Central memory CD8-positive, alpha-beta T cell (primary cell): ENCODE results near the gene PNCK.
A peak's percentile ranks its signal among the peaks of the same experiment; 100 is the strongest.
"Not testable (repeated sequence)": the region's sequence is repeated elsewhere in the genome, so short reads cannot be mapped to it uniquely, and the experiment has no call there.

Experiments used
- ATAC-seq: fragments of 150-1000 bp; cut with Tn5 transposase; replicated peaks from 2 replicates; pipeline ENCODE4 v1.10.0; 2022; ENCODE audit warnings: mild to moderate bottlenecking, moderate FRiP score, moderate number of reproducible peaks; ENCODE audit not compliant: poor library complexity, severe bottlenecking; ENCODE audit errors: extremely low read depth
- DNase-seq, 2 donors: peaks; one replicate each; pipeline ENCODE4 v3.0.0; 2021; ENCODE audit warnings: low spot score in 2 of 2
- H3K27ac Mint-ChIP-seq: one replicate; pipeline ENCODE4 v1.8.0; 2022; ENCODE audit warnings: low read depth, mild to moderate bottlenecking, moderate library complexity, mixed read lengths
- H3K27me3 Mint-ChIP-seq: one replicate; pipeline ENCODE4 v1.8.0; 2022; ENCODE audit warnings: mixed read lengths
- H3K36me3 Mint-ChIP-seq: one replicate; pipeline ENCODE4 v1.8.0; 2022; ENCODE audit warnings: mild to moderate bottlenecking, moderate library complexity, mixed read lengths; ENCODE audit not compliant: insufficient read depth
- H3K4me1 Mint-ChIP-seq: one replicate; pipeline ENCODE4 v1.8.0; 2022; ENCODE audit warnings: mixed read lengths
- H3K4me3 Mint-ChIP-seq: one replicate; pipeline ENCODE4 v1.8.0; 2022; ENCODE audit warnings: mild to moderate bottlenecking, moderate library complexity, mixed read lengths
- H3K9me3 Mint-ChIP-seq: one replicate; pipeline ENCODE4 v1.8.0; 2022; ENCODE audit warnings: mixed read lengths

PNCK gene

DNA sequence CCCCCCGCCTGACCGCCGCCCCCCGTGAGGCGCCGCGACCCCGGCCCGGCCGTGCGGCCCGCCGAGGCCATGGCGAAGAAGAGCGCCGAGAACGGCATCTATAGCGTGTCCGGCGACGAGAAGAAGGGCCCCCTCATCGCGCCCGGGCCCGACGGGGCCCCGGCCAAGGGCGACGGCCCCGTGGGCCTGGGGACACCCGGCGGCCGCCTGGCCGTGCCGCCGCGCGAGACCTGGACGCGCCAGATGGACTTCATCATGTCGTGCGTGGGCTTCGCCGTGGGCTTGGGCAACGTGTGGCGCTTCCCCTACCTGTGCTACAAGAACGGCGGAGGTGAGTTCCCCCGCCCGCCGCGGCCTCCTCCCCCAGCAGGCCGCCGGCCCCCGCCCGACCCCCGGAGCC is 14.9 kb upstream of the PNCK start:
- Mint-ChIP-seq H3K27ac (no peak overlapping the region), H3K27me3 (no peaks in the 10 kb centered on the region), H3K36me3 (peaks cover 4% of the 10 kb centered on the region), H3K4me3 (no peak overlapping the region), H3K4me1 (no peaks in the 10 kb centered on the region), H3K9me3 (no peaks in the 10 kb centered on the region)
- no peak for ATAC-seq
- no peak for DNase-seq

DNA sequence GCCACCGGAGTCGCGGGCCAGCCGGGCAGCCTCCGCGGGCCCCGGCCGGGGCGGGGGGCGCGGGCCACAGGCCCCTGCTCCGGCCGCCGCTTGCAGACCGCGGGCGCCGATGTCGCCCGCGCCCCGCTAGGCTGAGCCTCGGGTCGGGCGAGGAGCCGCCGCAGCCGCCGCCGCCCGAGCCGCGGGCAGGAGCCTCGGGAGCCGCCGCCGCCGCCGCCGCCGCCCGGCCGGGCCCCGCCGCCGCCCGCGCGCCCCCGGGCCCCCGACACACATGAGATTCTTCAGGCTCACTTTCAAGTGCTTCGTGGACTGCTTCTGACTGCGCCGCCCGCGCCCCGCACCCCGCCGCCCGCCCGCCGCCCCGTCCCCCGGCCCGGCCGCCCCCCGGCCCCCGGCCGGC is 14.5 kb upstream of the PNCK start:
- H3K27me3 Mint-ChIP-seq: no peaks in the 10 kb centered on the region
- H3K4me1 Mint-ChIP-seq: no peaks in the 10 kb centered on the region
- no peak overlapping the region for H3K4me3 Mint-ChIP-seq
- DNase-seq (no peak), ATAC-seq (no peak)
- H3K9me3 Mint-ChIP-seq: no peaks in the 10 kb centered on the region
- H3K27ac Mint-ChIP-seq: no peak overlapping the region
- H3K36me3 Mint-ChIP-seq: peaks cover 4% of the 10 kb centered on the region

DNA sequence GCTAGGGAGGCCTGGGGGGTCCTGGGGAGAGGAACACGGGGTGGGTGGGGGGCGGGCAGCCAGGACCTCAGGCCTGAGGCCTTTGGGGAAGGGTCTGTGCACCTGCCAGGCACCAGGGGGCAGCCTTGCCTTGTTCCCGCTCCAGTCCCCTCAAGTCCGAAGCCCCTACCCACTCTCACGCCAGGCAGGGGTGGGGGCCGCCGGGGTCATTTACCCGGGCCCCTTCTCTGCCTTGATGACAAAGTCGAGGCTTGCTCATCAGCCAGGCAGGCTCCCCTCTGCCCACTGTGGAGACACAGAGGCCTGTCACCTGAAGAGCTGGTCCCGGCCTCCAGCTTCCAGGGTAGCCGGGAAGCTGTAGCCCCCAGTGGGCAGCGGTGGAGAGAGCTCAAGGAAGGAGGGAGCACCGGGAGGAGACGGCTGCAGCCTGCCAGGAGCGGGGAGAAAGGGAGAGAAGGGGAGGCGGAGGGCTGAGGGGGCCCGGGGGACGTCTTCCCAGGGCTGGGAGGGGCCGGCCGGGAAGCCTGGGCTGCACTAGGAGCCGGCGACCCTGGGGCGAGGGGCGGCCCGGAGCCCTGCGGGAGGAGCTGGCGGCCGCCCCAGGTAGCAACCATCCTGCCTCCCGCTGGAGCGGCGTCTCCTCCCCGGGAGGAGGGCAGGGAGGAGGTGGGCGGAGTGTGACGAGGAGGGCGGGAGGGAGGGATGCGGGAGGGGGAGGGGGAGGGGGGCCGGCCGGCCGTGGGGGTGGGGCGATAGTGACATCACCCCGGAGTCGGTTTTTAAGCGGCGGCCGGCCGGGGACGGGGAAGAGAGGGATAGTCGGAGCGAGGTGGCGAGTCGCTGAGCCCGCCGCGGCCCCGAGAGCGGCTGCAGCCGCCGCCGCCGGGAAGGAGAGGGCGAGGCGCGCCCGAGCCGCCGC is 13.8 kb upstream of the PNCK start, which contains the start of gene SLC6A8:
SLC6A8 (plus strand) TSS at position 806 of the 919 bp plus-strand sequence. CDS start 649 bp downstream, outside the sequence.
- ATAC-seq (no peak), DNase-seq (no peak)
- Mint-ChIP-seq H3K27me3 (no peaks in the 10 kb centered on the region), H3K4me3 (peak within 1 kb of the TSS; percentile 72), H3K36me3 (peaks cover 4% of the 10 kb centered on the region), H3K9me3 (no peaks in the 10 kb centered on the region), H3K4me1 (no peaks in the 10 kb centered on the region), H3K27ac (no peak within 1 kb of the TSS)

DNA sequence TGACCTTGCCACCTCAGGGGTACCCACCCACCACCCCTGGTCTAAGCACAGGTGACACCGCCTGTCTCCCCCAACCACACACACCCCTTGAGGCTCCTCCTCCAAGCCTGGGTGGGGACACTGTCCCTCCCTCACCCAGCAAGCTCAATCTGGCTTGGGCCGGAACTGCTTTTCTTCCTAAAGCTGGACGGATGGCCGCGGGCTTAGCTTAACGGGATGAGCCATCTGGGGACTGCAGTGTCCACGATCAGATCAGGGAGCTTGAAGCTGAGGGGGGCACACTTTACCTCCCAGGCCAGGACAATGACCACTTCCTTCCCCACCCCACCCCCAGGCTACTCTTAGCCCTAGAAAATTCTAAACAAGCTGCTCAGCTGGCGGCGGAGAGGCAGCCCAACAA is 13.1 kb upstream of the PNCK start:
- Mint-ChIP-seq H3K4me3 (no peak overlapping the region), H3K9me3 (no peaks in the 10 kb centered on the region), H3K36me3 (peaks cover 4% of the 10 kb centered on the region), H3K27ac (no peak overlapping the region), H3K4me1 (no peaks in the 10 kb centered on the region), H3K27me3 (no peaks in the 10 kb centered on the region)
- ATAC-seq (no peak), DNase-seq (no peak)

DNA sequence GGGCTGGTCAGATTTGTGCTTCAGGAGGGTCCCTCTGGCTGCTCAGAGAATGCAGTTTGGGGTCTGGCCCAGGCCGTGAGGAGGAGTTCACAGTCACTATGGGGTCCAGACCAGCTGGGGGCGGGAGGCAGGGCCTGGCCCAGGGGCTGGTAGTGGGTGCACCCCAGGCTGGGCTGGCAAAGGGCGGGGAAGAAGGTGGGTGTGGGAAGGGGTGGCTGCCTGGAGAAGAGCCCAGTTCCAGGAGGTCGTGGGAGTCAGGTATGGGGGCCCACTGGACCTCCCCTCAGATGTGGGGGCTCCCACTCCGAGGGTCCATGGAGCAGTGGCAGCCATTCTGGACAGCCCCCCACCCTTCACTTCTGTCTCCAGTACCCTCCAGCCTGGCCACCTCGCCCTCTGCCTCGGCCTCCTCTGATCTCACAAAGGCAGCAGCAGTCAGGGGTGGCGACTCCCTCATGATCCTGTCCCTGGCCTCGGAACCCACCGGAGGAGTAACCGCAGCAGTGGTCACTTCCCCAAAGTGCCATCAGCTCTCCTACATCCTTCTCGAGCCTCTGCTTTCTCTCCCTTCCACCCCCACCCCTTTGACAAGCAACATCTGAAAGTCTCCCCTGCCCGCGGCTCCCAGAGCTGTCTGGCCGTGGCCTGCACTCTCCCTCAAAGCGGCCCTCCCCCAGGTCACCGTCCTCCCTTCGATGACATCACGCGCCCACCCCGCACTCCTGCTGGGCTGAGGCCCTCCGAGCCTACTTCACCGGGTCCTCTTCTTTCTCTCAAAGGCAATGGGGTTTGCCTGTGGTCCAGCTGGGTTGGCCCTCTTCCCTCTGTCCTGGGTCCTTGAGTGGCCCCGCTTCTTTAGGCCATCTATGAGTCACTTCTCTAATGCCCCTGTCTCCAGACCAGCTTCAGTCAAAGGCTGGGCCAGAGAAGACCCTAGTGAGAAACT is 12.4 kb upstream of the PNCK start:
- H3K27me3 Mint-ChIP-seq: no peaks in the 10 kb centered on the region
- no peaks in the 10 kb centered on the region for H3K4me1 Mint-ChIP-seq
- no peak for ATAC-seq
- H3K27ac Mint-ChIP-seq: no peak overlapping the region
- no peak overlapping the region for H3K4me3 Mint-ChIP-seq
- no peak for DNase-seq
- H3K36me3 Mint-ChIP-seq: peaks cover 4% of the 10 kb centered on the region
- H3K9me3 Mint-ChIP-seq: no peaks in the 10 kb centered on the region

DNA sequence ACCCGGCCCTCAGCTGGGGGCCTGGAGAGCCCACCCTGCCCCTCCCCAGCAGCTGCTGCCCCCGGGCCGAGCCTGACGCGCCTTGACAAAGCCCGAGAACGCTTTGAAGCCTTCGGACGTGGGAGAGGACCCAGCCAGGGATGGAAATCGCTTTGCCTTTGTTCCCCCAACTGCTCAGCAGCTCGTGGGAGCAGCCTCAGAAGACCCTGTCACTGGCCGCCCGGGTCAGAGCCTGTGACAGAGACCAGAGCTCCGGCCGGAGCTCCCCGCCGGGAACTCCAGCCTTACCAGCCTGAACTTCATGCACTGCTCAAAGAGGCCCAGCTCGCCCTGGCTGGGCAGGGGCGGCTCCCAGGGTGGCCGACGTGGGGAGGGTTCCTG is 11.5 kb upstream of the PNCK start:
- ATAC-seq (no peak), DNase-seq (no peak)
- H3K4me1 Mint-ChIP-seq: no peaks in the 10 kb centered on the region
- no peaks in the 10 kb centered on the region for H3K9me3 Mint-ChIP-seq
- no peak overlapping the region for H3K27ac Mint-ChIP-seq
- H3K27me3 Mint-ChIP-seq: peaks cover 5% of the 10 kb centered on the region
- H3K4me3 Mint-ChIP-seq: no peak overlapping the region
- H3K36me3 Mint-ChIP-seq: peaks cover 4% of the 10 kb centered on the region

DNA sequence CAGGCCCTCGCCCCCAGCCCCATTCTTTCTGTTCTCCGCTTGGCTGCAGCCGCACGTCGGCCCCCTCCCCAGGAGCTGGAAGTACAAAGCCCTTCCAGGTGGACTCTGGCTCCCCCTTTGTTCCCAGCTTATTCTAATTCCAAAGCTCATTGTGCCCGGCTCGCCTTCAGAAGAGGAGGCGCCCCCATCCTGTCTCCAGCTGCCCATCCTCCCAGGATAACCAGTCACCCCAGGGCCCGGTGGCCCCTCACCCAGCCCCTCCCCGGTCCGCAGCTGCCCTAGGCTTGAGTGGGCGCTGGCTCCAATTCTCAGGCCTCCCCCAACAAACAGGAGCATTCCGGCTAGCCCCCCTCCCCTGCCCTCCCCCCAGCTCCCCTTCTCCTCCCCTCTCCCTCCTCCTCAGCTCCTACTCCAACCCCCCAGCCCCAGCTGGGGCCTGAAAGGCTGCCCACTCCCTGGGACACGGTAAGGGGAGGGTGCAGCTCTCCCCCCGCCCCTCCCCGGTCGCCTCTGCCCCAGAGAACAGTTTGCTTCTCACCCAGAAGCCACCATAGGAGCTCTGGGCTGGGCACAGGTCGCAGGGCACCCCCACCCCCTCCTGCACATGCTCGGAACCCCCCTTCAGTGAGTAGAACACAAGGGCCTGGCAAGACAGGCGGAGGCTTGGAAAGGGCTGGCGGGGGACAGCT is 11.0 kb upstream of the PNCK start:
- no peaks in the 10 kb centered on the region for H3K4me1 Mint-ChIP-seq
- ATAC-seq (no peak), DNase-seq (no peak)
- H3K27ac Mint-ChIP-seq: no peak overlapping the region
- peaks cover 4% of the 10 kb centered on the region for H3K36me3 Mint-ChIP-seq
- no peaks in the 10 kb centered on the region for H3K9me3 Mint-ChIP-seq
- H3K4me3 Mint-ChIP-seq: no peak overlapping the region
- H3K27me3 Mint-ChIP-seq: peaks cover 9% of the 10 kb centered on the region

DNA sequence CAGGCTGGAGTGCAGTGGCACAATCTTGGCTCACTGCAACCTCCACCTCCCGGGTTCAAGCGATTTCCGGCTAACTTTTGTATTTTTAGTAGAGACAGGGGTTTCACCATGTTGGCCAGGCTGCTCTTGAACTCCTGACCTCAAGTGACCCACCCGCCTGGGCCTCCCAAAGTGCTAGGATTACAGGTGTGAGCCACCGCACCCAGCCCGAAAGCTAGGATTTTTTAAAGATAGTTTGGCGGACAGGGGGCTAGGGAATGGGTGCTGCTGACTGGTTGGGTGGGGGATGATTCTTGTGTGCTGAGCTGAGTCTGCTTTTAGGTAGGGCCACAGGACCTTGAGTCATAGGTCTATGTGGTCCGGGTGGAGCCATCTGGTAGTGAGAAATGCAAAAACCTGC is 9.9 kb upstream of the PNCK start:
- H3K27ac Mint-ChIP-seq, H3K9me3 Mint-ChIP-seq, H3K36me3 Mint-ChIP-seq, H3K4me3 Mint-ChIP-seq, ATAC-seq, H3K27me3 Mint-ChIP-seq, DNase-seq, H3K4me1 Mint-ChIP-seq: not testable (repeated sequence)

DNA sequence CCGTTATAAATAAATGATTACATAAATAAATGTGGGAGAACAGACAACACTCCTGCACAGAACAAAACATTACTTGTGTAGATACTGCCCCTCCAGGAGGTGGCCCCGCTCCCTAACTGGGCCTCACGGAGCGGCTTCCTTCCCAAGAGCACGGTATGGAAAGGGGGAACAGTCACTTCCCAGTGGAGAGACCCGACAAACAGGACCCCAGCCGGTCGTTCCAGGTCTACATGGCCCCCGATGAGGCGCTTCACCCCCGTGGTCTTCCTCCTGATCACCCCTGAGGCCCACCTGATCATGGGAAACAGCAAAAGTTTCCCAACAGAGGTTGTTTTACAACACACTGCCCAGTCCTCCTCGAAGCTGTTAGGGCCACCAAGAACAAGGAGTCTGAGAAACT is 7.6 kb upstream of the PNCK start:
- ATAC-seq (no peak), DNase-seq (no peak)
- H3K27ac Mint-ChIP-seq: no peak overlapping the region
- no peaks in the 10 kb centered on the region for H3K4me1 Mint-ChIP-seq
- H3K36me3 Mint-ChIP-seq: no peaks in the 10 kb centered on the region
- H3K9me3 Mint-ChIP-seq: no peaks in the 10 kb centered on the region
- peaks cover 9% of the 10 kb centered on the region for H3K27me3 Mint-ChIP-seq
- H3K4me3 Mint-ChIP-seq: no peak overlapping the region

DNA sequence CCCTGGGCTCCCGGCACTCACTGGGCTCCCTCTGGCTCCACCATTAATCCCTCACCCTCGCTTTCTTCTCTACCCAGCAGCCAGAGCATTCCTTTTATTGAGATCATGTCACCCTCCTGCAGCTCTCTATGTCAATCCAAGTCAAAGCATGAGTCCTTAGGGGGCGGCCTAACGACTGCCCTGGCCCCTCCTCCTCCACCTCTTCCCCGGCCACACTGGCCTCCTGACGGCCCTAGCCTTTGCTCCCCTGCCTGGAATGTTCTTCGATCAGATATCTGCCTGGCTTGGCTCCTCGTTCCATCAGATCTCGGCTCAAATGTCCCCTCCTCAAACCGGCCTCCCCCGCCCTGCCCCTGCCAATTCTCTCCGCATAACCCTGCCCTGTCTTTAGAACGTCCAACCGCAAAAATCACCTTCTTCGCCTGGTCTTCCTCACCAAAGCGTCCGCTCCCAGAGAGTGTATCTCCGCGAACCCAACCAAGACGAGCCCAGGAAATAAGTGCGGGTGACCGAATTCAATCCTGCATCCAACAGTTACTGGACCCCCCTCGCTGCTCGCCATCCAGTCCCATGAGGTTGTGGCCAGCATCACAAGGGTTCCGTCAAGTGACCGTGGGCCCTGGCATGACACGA is 722 bp upstream of the PNCK start:
- Mint-ChIP-seq H3K27ac (no peak overlapping the region), H3K9me3 (no peaks in the 10 kb centered on the region), H3K36me3 (no peaks in the 10 kb centered on the region), H3K4me1 (peaks cover 5% of the 10 kb centered on the region), H3K4me3 (peak overlapping the region; percentile 32), H3K27me3 (peaks cover 26% of the 10 kb centered on the region)
- no peak for ATAC-seq
- DNase-seq: no peak

DNA sequence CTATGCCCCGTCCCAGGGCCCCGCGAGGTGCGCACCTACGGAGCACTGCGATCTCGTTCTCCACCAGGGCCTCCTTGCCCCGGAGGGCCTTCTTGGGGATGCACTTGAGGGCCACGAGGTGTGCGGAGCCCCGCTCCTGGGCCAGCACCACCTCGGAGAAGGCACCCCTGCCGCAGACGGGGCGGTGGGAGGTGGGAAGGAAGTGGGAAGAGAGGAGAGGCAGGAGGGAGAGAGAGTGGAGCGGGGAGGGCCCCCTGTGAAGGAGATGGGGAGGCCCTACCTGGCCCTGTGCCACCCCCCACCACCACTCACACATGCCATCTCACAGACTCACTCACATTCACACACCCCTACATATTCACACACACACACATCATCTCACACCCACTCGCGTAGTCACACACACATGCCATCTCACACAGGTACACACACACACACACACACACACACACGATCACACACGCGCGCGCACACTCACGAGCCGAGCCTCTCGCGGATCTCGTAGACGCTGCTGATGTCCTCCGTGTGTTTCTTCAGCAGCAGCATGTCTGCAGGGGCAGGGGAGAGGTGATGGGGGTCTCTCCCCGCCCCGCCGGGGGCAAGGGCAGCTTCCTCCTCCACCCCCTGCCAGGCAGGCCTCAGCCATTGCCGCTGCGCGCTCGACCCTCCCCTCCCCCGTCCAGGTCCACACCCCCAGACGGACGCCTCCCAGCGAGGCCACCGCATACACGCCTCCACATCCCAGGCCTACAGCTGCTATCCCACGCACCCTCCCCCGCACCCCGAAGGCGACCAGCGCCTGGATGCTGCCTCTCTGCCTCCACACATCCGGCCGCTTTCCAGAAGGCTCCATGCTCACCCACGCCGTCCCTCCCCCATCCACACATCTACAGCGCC is 834 bp downstream of the PNCK start:
- no peaks in the 10 kb centered on the region for H3K9me3 Mint-ChIP-seq
- H3K27me3 Mint-ChIP-seq: peaks cover 30% of the 10 kb centered on the region
- peaks cover 9% of the 10 kb centered on the region for H3K4me1 Mint-ChIP-seq
- no peak overlapping the region for H3K4me3 Mint-ChIP-seq
- H3K27ac Mint-ChIP-seq: no peak overlapping the region
- DNase-seq (no peak), ATAC-seq (no peak)
- H3K36me3 Mint-ChIP-seq: no peaks in the 10 kb centered on the region
